ENCODE measurements around the gene TNFRSF4. TPM values are rescaled to one million over a fixed set of nuclear protein-coding genes. Genes with fewer than 3 reads are reported as not detected.

Gene TNFRSF4
- total RNA-seq, 1 donor from 2014 or later = 0.31 TPM

DNA sequence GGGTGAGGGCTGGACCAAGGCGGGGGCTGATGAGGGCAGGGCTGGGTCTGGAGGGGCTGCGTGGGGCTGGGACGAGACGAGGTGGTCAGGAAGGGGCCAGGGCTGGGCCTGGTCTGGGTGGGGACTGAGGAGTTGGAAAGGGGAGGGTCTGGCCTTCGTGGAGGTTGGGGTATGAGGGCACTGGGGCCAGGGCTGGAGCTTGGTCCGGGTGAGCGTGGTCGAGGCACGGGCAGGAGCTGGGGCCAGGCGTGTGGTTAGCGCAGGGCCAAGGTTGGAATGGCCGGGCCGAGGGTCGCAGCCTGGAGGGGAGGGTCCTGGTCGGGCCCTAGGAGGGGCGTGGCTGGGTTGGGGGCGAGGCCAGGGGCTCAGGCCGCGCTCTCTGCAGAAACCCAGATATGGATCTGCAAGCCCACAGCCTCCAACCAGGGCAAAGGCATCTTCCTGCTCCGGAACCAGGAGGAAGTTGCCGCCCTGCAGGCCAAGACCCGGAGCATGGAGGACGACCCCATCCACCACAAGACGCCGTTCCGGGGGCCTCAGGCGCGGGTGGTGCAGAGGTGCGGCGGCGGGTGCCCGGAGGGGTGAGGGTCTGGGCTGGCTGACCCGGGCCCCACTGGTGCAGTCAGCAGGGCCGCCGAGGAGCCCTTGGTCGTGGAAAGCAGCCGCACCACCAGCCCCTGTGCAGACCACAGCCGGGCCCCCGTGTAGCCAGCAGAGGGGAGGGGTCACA is 31.3 kb downstream of the TNFRSF4 start:
- no peaks in the 10 kb centered on the region for H3K36me3 Mint-ChIP-seq
- TF ChIP-seq, protein P1, sequence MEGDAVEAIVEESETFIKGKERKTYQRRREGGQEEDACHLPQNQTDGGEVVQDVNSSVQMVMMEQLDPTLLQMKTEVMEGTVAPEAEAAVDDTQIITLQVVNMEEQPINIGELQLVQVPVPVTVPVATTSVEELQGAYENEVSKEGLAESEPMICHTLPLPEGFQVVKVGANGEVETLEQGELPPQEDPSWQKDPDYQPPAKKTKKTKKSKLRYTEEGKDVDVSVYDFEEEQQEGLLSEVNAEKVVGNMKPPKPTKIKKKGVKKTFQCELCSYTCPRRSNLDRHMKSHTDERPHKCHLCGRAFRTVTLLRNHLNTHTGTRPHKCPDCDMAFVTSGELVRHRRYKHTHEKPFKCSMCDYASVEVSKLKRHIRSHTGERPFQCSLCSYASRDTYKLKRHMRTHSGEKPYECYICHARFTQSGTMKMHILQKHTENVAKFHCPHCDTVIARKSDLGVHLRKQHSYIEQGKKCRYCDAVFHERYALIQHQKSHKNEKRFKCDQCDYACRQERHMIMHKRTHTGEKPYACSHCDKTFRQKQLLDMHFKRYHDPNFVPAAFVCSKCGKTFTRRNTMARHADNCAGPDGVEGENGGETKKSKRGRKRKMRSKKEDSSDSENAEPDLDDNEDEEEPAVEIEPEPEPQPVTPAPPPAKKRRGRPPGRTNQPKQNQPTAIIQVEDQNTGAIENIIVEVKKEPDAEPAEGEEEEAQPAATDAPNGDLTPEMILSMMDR (conservative IDR thresholded peaks at IDR 0.05) = no peak
- H3K27ac Mint-ChIP-seq = no peak overlapping the region
- H3K4me3 Mint-ChIP-seq = no peak overlapping the region
- peaks cover 4% of the 10 kb centered on the region for H3K4me1 Mint-ChIP-seq (ENCODE audit: unreplicated experiment)
- H3K9me3 Mint-ChIP-seq = no peaks in the 10 kb centered on the region
- DNase-seq (ENCODE audit: extremely low spot score, unreplicated experiment) = no peak
- no peaks in the 10 kb centered on the region for H3K27me3 Mint-ChIP-seq

GRCh38 chr1:1181938-1182410 is 32.0 kb downstream of the TNFRSF4 start:
- TF ChIP-seq, protein P1 (conservative IDR thresholded peaks at IDR 0.05) = no peak

DNA sequence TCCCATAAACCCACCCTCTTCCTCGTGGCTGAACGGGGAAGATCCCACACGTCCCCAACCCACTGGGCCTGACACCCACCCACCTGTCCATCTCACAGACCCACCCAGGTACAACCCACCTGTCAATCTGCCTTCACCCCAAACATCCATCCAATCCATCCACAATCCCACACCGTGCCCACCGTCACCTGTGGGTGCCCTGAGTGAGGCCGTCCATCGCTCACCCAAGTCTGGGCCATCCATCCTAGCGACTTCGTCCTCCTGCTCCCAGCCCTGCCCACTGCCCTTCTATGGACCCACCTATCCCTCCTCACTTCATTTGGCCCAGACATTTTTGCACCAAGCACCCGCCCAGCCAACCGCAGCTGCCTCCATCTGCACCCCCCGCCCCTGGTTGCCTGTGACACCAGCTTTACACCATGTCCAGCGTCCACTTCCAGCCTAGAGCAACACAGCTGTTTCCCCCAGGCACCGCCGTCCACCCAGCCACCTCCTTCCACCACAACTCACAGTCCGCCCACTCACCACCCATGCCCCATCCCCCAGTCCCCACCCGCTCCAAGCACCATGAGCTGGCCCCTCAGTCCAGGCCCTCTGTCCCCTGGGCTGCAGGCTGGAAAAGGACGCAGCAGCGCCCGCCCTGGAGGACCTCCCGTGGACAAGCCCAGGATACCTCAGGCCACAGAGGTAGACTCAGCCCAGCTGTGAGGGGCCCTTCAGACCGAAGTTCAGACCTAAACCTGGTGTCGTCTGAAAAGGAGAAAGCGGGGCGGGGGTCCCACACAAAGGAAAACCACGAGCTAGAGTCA is 32.6 kb downstream of the TNFRSF4 start:
- Mint-ChIP-seq H3K4me1 (ENCODE audit: unreplicated experiment) (peaks cover 4% of the 10 kb centered on the region), H3K27me3 (peaks cover 7% of the 10 kb centered on the region), H3K9me3 (no peaks in the 10 kb centered on the region), H3K27ac (no peak overlapping the region), H3K4me3 (no peak overlapping the region), H3K36me3 (no peaks in the 10 kb centered on the region)
- DNase-seq (ENCODE audit: extremely low spot score, unreplicated experiment) = no peak
- TF ChIP-seq, protein P1 (conservative IDR thresholded peaks at IDR 0.05) = no peak

More at GRCh38 chr1:1181938-1182410, 32.0 kb downstream of the TNFRSF4 start:
- H3K36me3 Mint-ChIP-seq = no peaks in the 10 kb centered on the region
- H3K9me3 Mint-ChIP-seq = no peaks in the 10 kb centered on the region
- H3K4me1 Mint-ChIP-seq (ENCODE audit: unreplicated experiment) = peaks cover 4% of the 10 kb centered on the region
- peaks cover 3% of the 10 kb centered on the region for H3K27me3 Mint-ChIP-seq
- H3K4me3 Mint-ChIP-seq = no peak overlapping the region
- no peak for DNase-seq (ENCODE audit: extremely low spot score, unreplicated experiment)
- H3K27ac Mint-ChIP-seq = no peak overlapping the region

DNA sequence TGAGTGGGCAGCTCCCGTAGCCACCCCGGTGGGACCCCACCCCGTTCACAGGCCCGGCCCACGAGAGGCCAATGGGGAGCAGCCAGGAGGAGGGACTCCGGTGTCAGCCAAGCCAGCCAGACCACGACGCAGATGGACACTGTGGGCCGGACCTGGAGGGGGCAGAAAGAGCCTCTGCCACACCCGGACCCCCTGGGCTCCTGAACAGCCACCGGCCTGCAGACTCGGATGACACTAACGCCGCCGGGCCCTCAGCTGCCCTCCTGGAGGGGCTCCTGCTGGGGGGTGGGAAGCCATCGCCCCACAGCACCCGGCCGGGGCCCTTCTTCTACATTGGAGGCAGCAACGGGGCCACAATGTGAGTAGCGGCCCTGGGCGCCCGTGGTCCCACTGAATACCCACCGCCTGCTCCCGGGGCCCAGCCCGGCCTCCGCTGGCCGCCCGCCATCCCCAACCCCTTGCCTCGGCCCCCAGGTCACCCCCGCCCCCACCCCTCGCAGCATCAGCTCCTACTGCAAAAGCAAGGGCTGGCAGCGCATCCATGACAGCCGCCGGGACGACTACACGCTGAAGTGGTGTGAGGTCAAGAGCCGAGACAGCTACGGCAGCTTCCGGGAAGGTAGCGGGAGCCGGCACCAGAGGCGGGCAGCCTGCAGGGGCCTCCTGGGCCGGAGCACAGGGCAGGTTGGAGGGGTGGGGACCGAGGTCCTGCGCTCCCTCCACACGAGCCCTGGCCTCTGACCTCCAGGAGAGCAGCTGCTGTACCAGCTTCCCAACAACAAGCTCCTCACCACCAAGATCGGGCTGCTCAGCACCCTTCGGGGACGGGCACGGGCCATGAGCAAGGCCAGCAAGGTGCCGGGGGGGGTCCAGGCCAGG is 33.7 kb downstream of the TNFRSF4 start:
- no peaks in the 10 kb centered on the region for H3K9me3 Mint-ChIP-seq
- H3K27me3 Mint-ChIP-seq = peaks cover 16% of the 10 kb centered on the region
- DNase-seq (ENCODE audit: extremely low spot score, unreplicated experiment) = no peak
- H3K27ac Mint-ChIP-seq = no peak overlapping the region
- H3K36me3 Mint-ChIP-seq = no peaks in the 10 kb centered on the region
- peaks cover 4% of the 10 kb centered on the region for H3K4me1 Mint-ChIP-seq (ENCODE audit: unreplicated experiment)
- H3K4me3 Mint-ChIP-seq = no peak overlapping the region
- TF ChIP-seq, protein P1 (conservative IDR thresholded peaks at IDR 0.05) = no peak

DNA sequence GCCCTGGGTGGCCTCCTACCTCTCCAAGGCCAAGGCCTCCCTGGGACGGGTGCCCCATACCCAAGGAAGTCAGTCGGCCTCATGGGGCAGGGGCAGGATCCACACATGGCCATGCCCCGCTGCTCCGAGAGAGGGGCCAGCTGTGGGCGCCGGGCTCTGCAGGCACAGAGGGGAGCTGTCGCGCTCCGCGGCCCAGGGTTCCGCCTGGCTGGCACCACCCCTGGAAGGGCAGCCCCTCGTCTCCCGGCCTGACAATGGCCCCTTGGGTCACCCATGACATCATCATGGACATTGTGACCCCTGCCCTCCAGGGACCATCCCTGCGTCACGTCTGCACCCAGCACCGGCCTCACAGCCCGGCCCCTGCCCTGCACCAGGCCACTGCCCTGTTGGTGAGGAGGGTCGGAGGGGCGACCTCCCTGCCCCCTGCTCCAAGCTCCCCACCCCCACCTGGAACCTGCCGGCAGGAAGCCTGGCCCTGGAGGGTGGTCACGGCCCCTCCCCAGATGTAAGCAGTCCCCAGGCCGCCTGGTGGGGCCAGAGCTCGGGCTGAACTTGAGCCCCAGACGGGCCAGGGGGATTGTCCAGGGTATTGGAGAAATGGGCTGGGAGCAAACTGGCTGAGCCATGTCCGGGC is 34.5 kb downstream of the TNFRSF4 start:
- Mint-ChIP-seq H3K9me3 (no peaks in the 10 kb centered on the region), H3K36me3 (no peaks in the 10 kb centered on the region), H3K27me3 (peaks cover 18% of the 10 kb centered on the region), H3K27ac (no peak overlapping the region), H3K4me3 (no peak overlapping the region), H3K4me1 (ENCODE audit: unreplicated experiment) (peaks cover 4% of the 10 kb centered on the region)
- TF ChIP-seq, protein P1 (conservative IDR thresholded peaks at IDR 0.05) = no peak
- DNase-seq (ENCODE audit: extremely low spot score, unreplicated experiment) = no peak
